D721Med (cell line): ENCODE results near the gene ARMCX5.

Experiments used
- DNase-seq: peaks from one replicate; pipeline ENCODE4 v3.0.0; 2011; ENCODE audit warnings: low spot score; ENCODE audit not compliant: insufficient read length
- FAIRE-seq: peaks from 2 replicates; lab custom pipeline; 2011; peaks lifted over from hg19 to GRCh38; lab: Jason Lieb, UNC
- TF ChIP-seq, protein P1 (sequence below): IDR thresholded peaks from 2 replicates; pipeline ENCODE4 v1.5.1; 2012; ENCODE audit warnings: mild to moderate bottlenecking, control low read depth; ENCODE audit not compliant: insufficient read depth; ENCODE audit errors: missing control alignments

The ARMCX5 gene

DNA sequence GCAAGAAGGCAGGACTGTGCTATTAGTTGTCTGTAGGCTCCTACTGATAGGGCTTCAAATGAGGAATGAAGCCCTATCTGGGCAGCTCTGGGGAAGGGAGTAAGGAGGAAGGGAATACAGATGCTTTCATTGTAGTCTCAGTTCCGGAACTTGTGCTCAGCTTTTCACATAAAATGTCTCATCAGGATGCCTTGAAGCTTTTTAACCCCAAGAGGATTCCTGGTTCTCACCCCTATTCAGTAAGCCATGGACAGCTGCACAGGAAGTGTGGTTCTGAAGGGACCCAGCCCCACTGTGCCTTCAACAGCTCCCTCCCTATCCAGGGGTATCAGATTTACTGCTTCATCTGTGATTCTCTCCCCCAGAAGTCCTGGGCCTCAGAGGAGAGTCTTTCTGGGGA is 5.0 kb downstream of the ARMCX5 start:
- FAIRE-seq, result no peak
- DNase-seq, result no peak
- TF ChIP-seq, protein P1, sequence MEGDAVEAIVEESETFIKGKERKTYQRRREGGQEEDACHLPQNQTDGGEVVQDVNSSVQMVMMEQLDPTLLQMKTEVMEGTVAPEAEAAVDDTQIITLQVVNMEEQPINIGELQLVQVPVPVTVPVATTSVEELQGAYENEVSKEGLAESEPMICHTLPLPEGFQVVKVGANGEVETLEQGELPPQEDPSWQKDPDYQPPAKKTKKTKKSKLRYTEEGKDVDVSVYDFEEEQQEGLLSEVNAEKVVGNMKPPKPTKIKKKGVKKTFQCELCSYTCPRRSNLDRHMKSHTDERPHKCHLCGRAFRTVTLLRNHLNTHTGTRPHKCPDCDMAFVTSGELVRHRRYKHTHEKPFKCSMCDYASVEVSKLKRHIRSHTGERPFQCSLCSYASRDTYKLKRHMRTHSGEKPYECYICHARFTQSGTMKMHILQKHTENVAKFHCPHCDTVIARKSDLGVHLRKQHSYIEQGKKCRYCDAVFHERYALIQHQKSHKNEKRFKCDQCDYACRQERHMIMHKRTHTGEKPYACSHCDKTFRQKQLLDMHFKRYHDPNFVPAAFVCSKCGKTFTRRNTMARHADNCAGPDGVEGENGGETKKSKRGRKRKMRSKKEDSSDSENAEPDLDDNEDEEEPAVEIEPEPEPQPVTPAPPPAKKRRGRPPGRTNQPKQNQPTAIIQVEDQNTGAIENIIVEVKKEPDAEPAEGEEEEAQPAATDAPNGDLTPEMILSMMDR, result no peak

DNA sequence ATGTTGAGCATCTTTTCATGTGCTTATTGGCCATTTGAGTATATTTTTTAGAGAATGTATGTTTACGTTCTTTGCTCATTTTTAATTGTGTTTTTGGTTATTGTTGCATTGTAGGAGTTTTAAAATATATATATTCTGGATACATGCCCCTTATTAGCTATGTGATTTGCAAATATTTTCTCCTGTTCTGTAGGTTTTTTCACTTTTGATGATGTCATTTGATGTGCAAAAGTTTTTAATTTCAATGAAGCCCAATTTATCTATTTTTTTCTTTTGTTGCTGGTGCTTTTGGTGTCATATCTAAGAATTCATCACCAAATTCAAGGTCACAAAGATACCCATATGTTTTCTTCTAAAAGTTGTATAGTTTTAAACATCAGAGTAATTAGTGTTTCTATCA is 6.8 kb downstream of the ARMCX5 start:
- DNase-seq (no peak), FAIRE-seq (no peak)
- TF ChIP-seq, protein P1, result no peak

DNA sequence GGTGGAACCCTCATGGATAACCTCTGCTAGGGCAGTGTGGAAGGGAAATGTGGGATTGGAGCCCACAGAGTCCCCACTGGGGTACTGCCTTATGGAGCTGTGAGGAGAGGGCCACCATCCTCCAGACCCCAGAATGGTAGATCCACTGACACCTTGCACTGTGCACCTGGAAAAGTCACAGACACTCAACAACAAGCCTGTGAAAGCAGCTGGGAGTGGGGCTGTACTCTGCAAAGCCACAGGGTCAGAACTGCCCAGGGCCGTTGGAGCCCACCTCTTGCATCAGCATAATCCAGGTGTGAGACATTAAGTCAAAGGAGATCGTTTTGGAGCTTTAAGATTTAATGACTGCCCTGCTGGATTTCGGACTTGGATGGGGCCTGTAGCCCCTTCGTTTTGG is 11.6 kb downstream of the ARMCX5 start:
- TF ChIP-seq, protein P1, result no peak
- DNase-seq (no peak), FAIRE-seq (no peak)

DNA sequence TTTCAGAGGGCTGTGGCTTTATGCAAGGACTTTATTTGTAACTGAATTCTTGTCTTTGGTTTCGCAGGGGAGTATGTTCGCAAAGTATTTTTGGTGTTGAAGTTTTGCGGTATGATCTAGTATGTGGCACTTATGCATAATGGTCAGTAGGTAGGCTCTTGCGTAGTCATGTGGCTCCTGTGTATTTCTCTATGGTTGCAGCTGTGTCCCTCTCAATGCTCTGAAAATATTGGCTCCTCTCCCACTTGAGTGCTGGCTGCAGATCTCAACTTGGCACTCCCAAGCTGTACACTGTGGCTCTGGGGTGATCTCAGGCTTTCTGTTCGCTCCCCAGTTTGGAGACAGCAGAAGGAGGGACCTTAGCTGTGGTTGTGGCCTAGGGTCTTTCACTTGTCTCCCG is 24.8 kb downstream of the ARMCX5 start:
- DNase-seq, result no peak
- no peak for FAIRE-seq

DNA sequence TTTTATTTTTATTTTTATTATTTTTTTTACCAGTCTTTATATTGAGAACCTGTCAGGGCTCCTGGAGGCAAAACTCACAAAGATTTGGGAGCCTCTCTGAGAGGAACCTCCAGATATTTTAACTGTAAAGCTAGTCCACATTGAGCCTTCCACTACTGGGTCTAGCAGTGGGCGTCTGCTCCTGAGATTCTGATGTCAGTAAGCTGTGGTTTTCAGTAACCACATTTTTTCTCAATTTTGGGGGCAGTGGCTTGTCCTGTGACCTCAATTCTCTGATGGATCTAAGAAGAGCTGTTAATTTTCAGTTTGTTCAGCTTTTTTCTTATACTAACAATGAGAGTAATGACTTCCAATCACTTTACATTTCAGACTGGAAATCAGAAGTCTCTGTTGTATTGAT is 28.3 kb downstream of the ARMCX5 start:
- FAIRE-seq (no peak), DNase-seq (no peak)
- TF ChIP-seq, protein P1, result no peak

More for the DNA sequence above, 24.8 kb downstream of the ARMCX5 start:
- TF ChIP-seq, protein P1, result no peak

DNA sequence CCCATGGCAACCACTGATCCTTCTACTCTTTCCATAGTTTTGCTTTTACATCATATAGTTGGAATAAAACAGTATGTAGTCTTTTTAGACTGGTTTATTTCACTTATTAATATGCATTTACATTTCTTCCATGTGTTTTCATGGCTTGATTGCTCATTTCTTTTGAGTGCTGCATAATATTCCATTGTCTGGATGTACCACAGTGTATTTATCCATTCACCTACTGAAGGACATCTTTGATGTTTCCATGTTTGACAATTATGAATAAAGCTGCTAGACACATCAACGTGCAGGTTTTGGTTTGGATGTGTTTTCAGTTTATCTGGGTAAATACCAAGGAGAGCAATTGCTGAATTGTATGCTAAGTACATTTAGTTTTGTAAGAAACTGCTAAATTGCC is 38.2 kb downstream of the ARMCX5 start:
- FAIRE-seq (no peak), DNase-seq (no peak)
- TF ChIP-seq, protein P1, result no peak

DNA sequence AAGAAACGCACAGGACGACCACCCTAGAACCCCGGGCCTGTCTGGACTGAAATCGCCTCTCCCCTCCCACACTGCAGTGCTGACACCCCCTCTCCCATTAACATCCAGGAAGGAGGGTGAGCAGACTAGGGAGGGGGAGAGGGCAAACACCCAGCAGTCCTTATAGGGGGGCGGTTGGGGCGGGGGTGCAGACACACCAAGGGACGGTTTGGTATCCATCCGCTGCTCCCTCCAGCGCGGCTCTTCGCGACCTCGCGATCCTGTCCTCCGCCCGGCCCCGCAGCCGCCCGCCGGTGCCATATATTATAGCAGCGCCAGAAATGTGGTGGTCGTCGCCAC is 51.6 kb downstream of the ARMCX5 start:
- FAIRE-seq, result no peak
- TF ChIP-seq, protein P1, result no peak
- DNase-seq, result no peak
